Type B pancreatic cell (in vitro differentiated cells): Measurements from ENCODE around the gene MEF2B. TPM values are rescaled to one million over a fixed set of nuclear protein-coding genes. Genes with fewer than 3 reads are reported as not detected.
"Not testable (repeated sequence)": the region's sequence is repeated elsewhere in the genome, so short reads cannot be mapped to it uniquely, and the experiment has no call there.

Experiments
- DNase-seq: peaks from one replicate; pipeline ENCODE4 v3.0.0; 2021; ENCODE audit warnings: mixed read lengths; ENCODE audit not compliant: unreplicated experiment; ENCODE audit errors: extremely low spot score
- H3K27ac Mint-ChIP-seq: 2 replicates; pipeline ENCODE4 v1.8.0; 2021; ENCODE audit warnings: mild to moderate bottlenecking, mixed read lengths
- H3K27me3 Mint-ChIP-seq: 2 replicates; pipeline ENCODE4 v1.8.0; 2021; ENCODE audit warnings: mixed read lengths
- H3K36me3 Mint-ChIP-seq: 2 replicates; pipeline ENCODE4 v1.8.0; 2021; ENCODE audit warnings: mixed read lengths
- H3K4me1 Mint-ChIP-seq: one replicate; pipeline ENCODE4 v1.8.0; 2021; ENCODE audit warnings: mixed read lengths; ENCODE audit not compliant: unreplicated experiment
- H3K4me3 Mint-ChIP-seq: 2 replicates; pipeline ENCODE4 v1.8.0; 2021; ENCODE audit warnings: mild to moderate bottlenecking, mixed read lengths
- H3K9me3 Mint-ChIP-seq: 2 replicates; pipeline ENCODE4 v1.8.0; 2021; ENCODE audit warnings: mixed read lengths
- CTCF ChIP-seq: fragments of 200-600 bp; sonication (generic); conservative IDR thresholded peaks from 2 replicates; pipeline ENCODE4 v1.5.0; 2021; ENCODE audit warnings: antibody characterized with exemption, mild to moderate bottlenecking
- total RNA-seq: library from RNA; stranded (reverse); gene quantifications from 2 replicates; pipeline ENCODE4 v1.2.1, GENCODE V29; 2021; ENCODE audit warnings: low replicate concordance

MEF2B gene
- total RNA-seq, 1 donor from 2014 or later = 1.6 TPM

- no peak for TF ChIP-seq CTCF
- no peak for DNase-seq
- no peaks in the 10 kb centered on the region for H3K36me3 Mint-ChIP-seq
- no peak overlapping the region for H3K4me3 Mint-ChIP-seq
- no peaks in the 10 kb centered on the region for H3K9me3 Mint-ChIP-seq
- no peak overlapping the region for H3K27ac Mint-ChIP-seq
- H3K4me1 Mint-ChIP-seq = peaks cover 14% of the 10 kb centered on the region
- H3K27me3 Mint-ChIP-seq = peaks cover 15% of the 10 kb centered on the region
Measured at GRCh38 chr19:19111967-19112580, 58.0 kb downstream of the MEF2B start.

- no peak overlapping the region for H3K27ac Mint-ChIP-seq
- H3K27me3 Mint-ChIP-seq = peaks cover 15% of the 10 kb centered on the region
- no peaks in the 10 kb centered on the region for H3K36me3 Mint-ChIP-seq
- H3K9me3 Mint-ChIP-seq = no peaks in the 10 kb centered on the region
- no peak for TF ChIP-seq CTCF
- no peak for DNase-seq
- peaks cover 14% of the 10 kb centered on the region for H3K4me1 Mint-ChIP-seq
- H3K4me3 Mint-ChIP-seq = no peak overlapping the region
Measured at GRCh38 chr19:19111136-19111835, 58.8 kb downstream of the MEF2B start.

- H3K9me3 Mint-ChIP-seq = no peaks in the 10 kb centered on the region
- peaks cover 15% of the 10 kb centered on the region for H3K27me3 Mint-ChIP-seq
- no peak for DNase-seq
- H3K27ac Mint-ChIP-seq = no peak overlapping the region
- H3K4me3 Mint-ChIP-seq = no peak overlapping the region
- H3K4me1 Mint-ChIP-seq = peaks cover 18% of the 10 kb centered on the region
- no peaks in the 10 kb centered on the region for H3K36me3 Mint-ChIP-seq
- TF ChIP-seq CTCF = peak; percentile 66
Measured at GRCh38 chr19:19110410-19111135, 59.5 kb downstream of the MEF2B start.

- Mint-ChIP-seq H3K36me3 (no peaks in the 10 kb centered on the region), H3K4me1 (peaks cover 22% of the 10 kb centered on the region), H3K27me3 (peaks cover 15% of the 10 kb centered on the region), H3K9me3 (no peaks in the 10 kb centered on the region), H3K4me3 (peak overlapping the region; percentile 73), H3K27ac (no peak overlapping the region)
- DNase-seq = no peak
- TF ChIP-seq CTCF = no peak
Measured at GRCh38 chr19:19109601-19110000, 60.5 kb downstream of the MEF2B start.

- Mint-ChIP-seq H3K4me3 (peak overlapping the region; percentile 44), H3K9me3 (no peaks in the 10 kb centered on the region), H3K4me1 (peaks cover 12% of the 10 kb centered on the region), H3K27ac (peak overlapping the region; percentile 74), H3K27me3 (peaks cover 15% of the 10 kb centered on the region), H3K36me3 (no peaks in the 10 kb centered on the region)
- no peak for DNase-seq
- no peak for TF ChIP-seq CTCF
Measured at GRCh38 chr19:19107654-19108053, 62.4 kb downstream of the MEF2B start.

GRCh38 chr19:19106938-19107337 is 63.1 kb downstream of the MEF2B start:
- Mint-ChIP-seq H3K27ac (peak overlapping the region; percentile 74), H3K27me3 (peaks cover 12% of the 10 kb centered on the region), H3K4me1 (peaks cover 12% of the 10 kb centered on the region)
- DNase-seq, H3K9me3 Mint-ChIP-seq, H3K36me3 Mint-ChIP-seq, H3K4me3 Mint-ChIP-seq: not testable (repeated sequence)
